Fibroblast of lung (primary cell): ENCODE results near the gene HSD17B13.

Experiments
- CTCF ChIP-seq, 2 donors: IDR thresholded peaks in 1 of 2; conservative IDR thresholded peaks in 1 of 2; 1 replicate in 1 of 2; 2 replicates in 1 of 2; pipeline ENCODE4 v1.5.1; 2011 to 2012; ENCODE audit warnings: low read length in 2 of 2, control low read depth in 1 of 2, inconsistent platforms in 1 of 2, low read depth in 1 of 2, mild to moderate bottlenecking in 1 of 2
- EZH2 ChIP-seq: IDR thresholded peaks from 2 replicates; pipeline ENCODE4 v1.5.1; 2012; ENCODE audit warnings: low read length, control low read depth, mild to moderate bottlenecking; ENCODE audit errors: missing control alignments

- no peak for TF ChIP-seq CTCF (conservative IDR thresholded peaks at IDR 0.05 in 1 of 2, IDR thresholded peaks at IDR 0.05 in 1 of 2; ENCODE audit: low read depth in 1 of 2, low read length in 2 of 2)
- no peak for TF ChIP-seq EZH2
Measured at GRCh38 chr4:87326460-87326859, 3.8 kb upstream of the HSD17B13 start.
